GM21360 (cell line): ENCODE measurements around the gene HIVEP3.

Experiments
- ATAC-seq: cut with Tn5 transposase; IDR thresholded peaks from one replicate; pipeline ENCODE4 v1.9.1; 2021; ENCODE audit warnings: mild to moderate bottlenecking, moderate library complexity; ENCODE audit not compliant: unreplicated experiment

HIVEP3 gene

DNA sequence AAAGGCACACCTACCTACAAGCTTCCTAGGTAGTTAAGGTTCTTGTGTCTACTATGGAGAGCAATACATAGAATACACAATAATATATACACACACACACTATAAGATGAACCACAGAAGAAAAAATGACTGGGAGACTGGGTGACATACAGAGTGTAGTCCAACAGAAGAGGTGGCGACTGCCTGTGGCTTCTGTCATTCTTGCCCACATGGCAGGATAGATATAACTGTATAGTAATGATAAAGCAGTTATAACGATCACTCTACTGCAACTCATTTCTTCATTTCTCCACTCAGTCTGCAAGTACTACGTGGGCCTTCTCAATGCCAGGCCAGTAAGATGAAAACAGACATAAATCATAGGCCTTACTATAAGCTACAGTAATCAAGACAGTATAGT lies 320.4 kb downstream of the HIVEP3 start:
- ATAC-seq = no peak

DNA sequence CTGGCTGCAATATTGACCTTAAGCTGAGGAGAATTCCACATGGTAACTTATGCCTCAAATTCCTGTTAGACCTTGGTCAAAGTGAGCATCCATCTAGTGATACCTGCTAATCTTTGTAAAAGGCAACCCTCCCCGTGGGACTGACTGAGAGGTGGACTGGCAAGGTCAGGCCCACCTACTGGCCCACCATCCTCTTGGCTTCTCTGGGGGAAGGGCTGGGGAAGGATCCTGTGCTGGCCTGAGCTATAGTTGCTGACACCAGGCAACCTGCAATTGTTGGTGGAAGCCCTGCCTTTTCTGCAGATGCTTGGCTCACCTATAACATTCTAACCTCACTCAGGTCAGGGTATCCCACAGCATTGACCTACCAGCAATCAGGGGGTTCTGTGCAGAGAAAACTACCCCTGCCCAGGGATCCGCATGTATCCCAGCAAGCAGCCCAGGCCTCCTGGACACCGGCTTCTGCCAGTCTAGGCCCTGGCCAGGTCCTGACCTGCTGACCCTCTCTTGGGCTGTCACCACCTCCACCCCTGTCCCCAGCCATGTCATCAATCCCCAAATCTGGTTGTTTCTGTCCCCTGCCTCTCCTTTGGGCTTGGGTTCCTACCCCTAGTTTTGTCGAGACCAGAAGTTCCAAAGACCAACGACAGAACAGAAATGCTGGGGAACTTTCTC lies 326.1 kb downstream of the HIVEP3 start:
- no peak for ATAC-seq

DNA sequence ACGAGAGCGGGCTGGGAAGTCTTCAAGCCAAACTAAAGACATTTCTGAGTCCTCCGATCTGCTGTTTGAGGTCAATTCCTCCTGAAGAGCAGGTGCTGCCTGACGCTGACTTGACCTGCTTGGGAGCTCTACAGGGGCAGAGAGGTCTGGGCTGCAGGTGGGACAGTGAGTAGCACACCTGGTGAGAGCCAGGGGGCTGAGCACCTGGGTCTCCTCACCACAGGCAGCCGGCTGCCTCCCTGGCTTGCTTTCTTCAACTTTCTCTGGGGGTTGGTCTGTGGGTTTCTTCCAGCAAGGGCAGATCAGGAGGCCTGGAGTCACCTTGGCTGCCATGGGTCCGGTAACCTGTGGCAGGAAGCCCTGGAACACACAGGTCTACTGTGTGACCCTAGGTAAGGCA lies 326.8 kb downstream of the HIVEP3 start:
- ATAC-seq = no peak

DNA sequence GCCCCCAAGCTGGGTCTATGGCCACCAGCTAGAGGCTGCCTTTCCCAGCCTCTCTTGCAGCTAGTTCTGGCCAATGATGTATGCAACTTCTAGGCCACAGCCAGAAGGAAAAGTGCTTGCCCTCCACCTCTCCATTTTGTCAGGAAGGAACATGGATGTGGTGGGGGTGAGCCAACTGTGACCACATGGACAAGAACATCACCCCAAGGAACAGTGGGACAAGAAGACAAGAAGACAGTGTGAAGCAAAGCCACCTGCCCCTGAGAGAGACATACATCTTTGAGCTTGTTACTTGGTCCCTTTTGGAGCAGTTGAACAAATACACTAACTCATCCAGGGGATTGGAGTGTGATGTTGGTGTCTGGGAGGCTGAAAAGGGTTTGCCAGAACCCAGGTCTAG lies 328.4 kb downstream of the HIVEP3 start:
- no peak for ATAC-seq

DNA sequence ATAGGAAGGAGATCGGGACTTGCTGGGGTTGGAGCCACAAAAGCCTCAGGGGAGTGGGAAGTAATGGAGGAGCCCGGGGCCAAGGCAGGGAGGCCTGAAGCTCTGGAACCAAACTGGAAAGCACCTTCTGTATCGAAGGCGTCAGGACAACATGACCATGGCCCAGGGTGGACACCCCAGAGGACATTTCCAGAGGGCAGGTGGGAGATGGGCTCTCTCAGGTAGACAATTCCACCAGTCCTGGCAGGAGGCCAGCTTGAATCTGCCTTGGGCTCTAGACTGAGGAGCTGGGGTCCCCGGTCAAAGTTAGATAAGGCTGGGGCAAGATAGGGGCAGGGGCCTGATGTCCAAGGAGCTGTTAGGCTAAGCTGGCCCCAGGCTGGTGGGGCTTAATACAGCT lies 329.3 kb downstream of the HIVEP3 start:
- ATAC-seq = no peak

DNA sequence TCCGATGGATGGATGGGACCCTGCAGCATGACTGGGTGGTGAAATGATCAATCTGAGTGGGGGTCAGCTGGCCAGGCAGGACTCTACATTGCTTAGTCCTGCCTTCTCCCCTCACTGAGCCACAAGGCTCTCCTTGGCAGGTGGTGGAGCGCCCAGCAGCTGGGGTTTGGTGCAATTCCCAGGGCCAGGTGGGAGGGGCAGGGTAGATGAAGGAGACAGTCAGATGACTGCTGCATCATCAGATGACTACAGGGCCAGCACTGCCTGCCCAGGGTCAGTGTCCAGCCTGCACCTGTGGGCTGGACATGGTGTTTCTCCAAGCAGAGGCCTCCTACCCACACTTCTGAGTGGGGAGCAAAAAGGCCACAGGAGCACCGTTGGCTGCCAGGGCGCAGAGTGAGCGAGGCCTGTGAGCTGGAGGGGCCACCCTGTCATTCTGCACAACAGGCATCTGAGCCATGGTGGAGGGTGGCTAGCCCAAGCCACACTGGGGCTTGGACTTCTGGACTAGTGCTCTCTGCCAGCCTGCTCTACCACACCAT lies 330.3 kb downstream of the HIVEP3 start:
- no peak for ATAC-seq

DNA sequence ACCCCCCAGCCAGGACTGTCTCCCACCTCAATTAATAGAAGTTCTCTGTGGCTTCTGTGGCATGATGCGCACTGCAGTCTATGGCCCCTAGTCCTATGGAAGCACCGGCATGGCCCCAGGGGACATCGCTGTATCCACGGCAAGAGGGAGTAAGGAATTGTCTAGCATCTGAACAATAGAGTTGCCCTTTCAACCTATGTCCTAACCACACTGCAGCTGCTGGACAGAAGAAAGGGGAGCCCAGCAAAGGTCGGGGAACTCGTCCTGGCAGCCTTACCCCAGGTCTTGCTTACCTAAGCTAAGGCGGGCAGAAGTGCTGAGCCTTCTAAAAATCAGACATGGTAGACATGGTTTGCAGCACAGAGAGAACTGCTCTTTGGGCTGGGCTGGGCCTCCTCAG lies 330.9 kb downstream of the HIVEP3 start:
- ATAC-seq = no peak

DNA sequence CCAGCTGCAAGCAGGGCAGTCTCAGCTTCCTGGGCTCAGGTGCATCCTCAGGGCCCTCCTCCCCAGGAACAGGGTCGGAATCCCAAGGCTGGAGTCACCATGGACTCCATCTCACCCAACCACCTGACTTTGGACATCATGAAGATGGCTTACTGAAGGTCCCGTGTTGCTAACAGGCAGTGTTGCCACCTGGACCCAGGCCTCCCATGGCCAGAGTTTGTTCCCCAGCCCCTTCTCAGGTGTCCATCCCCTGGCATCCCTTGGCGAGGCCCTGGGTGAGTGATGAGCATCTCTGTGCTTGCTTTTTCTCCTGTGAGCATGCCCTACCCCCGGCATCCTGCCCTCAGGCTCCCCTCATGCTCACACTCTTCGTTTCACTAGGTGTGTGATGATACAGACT lies 332.5 kb downstream of the HIVEP3 start:
- no peak for ATAC-seq

DNA sequence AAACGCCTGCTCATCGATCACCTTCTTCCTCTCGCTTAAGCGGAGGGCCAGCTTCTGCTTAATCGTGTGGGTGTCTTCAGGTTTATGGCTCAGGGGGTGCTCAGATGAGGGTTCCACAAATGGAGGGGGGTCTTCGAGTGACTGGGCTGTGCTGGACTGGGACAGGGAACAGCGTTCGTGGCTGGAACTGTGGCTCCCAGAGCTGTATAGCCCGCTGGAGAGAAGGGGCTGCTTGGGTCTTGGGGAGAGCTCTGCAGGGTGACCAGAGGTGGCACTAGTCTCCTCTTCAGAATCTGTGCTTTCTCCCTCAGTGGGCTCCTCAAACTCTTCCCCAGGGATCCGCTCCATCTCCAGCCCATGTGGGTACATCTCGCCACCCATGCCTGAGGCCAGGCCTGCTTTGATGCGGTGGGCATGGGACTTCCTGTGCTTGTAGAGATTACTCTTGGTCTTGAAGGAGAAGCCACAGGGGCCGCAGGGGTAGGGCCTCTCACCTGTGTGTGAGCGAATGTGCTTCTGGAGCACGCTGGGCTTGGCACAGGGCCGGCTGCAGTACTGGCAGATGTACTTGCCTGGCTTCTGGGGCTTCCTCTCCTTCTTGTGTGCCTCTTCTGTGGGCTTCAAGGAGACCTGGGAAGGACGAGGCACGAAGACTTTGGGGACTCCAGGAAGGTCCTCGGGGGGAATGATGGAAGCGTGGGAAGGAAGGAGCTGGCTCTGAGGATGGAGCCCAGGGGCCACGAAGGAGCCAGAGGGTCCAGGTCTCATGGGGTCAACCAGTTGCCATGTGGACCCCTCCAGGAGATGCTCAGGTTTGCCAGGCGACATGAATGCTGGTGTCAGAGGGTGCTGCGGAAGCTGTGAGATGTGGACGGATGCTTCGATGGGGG lies 334.8 kb downstream of the HIVEP3 start:
- ATAC-seq = no peak

DNA sequence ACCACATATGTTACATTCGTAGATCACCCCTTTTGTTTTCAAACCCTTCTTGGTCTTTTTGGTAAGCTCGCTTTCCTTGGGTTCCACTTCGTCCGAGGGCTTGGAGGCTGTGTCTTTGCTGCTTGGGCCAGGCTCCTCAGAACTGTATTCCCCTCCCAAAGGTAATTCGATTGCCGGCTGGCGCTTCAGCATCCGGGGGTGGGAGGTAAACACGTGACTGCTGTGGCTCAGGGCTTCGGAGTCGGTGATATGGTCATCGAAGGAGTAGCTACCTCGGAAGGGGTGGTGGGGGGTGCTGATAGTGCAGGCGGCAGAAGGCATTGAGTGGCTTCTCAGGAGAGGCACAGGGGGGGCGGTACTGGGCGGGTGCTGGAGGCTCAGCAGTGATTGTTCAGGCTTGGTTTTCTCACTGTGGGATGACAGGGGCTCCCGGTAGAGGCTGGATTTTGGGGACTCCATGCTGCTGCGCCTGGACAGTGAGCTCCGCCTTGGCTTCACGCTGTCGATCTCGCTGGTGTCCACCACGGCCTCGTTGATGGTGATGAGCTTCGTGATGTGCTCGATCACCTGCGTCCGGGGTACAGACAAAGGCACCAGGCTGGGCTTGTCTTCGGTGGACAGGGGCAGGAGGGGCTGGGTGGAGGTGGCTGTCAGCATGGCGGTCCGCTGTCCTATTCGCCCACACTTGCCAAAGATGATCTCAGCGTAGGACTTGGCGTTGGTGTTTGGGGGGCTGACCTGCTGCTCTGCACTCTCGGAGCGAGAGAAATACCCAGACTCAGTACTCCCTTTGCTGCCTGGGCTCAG lies 335.7 kb downstream of the HIVEP3 start:
- no peak for ATAC-seq

DNA sequence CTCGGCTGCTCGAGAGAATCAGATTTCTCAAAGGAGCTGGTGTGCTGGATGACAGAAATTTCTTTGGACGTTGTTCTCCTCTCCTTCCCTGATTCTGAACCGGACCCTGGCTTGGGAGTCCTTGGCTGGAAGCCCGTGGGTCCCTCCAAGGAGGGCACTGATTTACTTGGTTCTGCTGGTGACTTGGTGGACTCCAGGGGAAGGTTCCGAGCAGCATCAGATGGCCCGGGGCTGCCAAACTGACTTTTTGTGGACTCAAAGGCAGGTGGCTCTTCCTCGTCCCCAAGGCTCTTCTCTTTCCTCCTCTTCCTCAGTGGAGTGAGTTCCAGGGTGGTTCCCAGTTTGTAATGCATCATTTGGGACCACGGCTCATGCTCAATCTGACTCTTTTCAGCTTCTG lies 336.4 kb downstream of the HIVEP3 start:
- no peak for ATAC-seq

DNA sequence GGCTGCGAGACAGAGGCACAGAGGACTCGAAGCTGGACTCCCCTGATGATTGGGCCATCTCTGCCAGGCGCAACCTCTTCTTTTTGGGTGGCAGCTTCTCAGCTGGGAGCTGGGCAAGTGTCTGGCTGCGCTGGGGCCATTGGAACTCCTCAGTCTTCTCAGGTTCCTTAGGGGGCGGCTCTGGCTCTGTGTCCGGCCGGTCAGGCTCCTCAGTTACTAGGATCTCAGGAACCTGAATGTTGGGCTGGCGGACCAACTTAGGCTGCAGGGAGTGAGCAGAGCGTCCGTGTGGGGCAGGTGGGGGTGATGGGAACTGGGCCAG lies 336.8 kb downstream of the HIVEP3 start:
- ATAC-seq = no peak

DNA sequence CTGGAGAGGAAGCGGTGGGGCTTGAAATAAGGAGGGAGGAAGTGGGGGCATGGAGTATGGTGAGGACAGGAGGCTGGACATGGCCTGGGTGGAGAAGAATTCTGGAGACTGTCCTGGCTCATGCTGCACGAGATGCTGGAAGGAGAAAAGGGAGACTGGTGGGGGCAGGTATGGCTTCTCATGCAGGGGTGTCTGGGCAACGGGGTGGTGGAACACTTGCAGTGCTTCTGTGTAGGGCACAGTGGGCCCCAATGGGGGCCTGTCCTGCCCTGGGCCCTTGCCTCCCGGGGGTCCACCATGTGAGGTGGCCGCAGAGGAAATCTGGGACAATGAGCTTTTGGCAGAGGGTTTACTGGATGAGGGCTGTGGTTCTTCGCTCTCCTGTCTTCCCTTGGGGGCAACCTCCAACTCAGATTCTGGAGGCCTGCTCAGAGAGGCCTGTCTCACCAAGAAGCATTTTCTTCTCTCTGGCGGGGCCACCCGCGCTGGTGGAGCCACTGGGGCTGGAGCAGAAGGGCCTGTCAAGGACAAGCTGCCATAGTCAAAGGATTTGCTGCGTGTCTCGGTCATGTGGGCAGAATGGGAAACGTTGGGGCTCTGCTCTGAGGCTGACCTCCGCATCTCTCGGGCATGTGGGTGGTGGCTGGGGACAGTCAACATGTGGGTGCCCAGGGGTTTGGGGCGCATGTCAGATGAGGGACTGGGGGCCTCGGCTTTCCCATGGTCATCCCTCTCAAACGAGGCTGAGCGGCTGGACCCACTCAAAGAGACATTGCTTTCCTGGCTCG lies 337.3 kb downstream of the HIVEP3 start:
- no peak for ATAC-seq

DNA sequence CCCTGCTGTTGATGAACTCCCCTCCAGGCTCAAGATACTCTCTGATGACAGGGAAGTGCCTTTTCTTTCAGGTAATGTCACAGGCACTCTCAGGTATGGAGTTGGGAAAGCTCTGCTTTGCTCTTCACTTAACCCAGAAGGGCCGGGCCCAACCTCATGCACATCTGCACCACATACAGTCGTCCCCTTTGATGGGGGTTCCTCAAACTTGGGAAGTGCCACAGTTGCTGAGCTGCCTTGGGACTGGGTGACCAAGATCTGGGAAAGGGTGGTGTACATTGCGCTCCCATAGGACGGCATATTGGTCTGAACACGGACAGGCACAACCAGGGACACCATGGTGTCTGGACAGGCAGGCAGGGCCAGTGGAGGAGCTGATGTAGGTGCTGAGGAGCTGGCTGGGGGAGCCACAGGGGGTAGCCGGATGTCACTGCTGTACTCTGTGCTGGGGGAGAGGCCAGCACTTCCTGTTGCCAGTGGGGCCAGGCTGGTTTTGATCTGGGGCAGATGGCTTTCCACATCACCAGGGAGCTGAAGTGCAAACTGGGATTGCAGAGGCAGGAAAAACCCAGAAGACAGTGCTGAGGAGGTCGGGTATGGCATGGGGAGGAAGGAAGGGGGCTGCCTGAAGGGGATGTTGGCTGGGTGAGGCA lies 338.1 kb downstream of the HIVEP3 start:
- ATAC-seq = no peak

DNA sequence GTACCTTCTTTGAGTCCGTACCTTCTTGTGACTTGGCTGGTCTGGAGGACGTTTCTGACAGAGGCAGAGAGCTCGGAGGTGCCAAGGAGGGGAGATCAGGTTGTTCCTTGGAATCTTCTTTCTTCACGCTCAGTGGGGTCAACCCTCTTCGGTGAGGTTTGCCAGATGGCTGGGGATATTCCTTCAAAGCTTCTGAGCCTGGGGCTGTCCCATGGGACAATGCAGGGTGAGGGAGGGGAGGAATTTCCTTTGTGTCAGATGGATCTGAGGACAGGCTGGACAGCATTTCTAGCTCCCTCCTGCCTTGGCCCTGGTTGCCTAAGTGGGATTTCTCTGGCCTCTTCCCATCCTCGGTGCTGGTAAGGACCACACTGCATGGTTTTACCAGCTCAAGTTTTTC lies 338.7 kb downstream of the HIVEP3 start:
- no peak for ATAC-seq

DNA sequence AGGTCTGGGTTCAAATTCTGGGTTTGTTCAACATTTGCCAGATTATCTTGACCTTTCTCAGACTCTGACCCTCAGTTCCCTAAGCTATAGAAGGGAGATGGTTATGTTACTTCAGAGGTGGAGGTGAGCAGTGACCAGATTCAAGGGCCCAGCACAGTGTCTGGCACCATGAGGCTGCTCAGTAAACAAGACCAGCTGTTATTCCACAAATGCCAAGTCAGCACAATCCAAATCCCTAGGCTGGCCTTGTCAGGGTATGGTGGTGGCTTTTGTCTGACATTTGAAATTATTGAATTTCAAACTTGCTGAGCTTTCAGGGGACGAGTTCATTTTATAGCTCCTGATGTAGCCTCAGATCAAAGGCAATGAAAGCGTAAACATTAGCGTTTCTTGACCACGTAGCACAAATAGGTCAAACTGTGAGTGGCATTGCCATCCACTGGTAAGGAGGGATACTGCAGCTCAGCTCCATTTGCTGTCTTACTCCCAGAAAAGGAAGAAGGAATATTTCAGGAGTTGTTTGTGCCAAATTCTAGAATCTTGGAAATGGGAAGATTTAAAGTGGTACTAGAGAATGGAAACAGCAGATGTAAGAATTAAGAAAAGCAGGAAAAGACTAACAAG lies 339.9 kb downstream of the HIVEP3 start:
- no peak for ATAC-seq

DNA sequence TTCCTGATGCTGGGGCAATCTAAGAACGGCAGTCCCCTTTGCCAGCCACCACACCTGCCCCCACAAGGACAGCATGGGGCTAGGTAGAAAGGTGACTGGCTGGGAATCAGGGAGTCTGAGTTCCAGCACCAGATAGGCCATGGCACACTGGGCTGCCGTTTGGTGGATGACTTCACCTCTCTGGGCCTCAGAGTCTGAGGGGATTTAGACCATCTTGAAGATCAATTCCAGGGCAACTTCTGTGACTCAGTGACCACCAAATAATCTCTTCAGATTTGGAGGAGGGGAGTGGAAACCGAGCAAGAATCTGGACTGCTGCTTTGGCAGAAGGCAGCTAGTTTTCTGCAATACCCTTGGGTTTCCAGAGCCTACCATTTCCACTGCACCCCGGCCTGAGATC lies 342.1 kb downstream of the HIVEP3 start:
- no peak for ATAC-seq

DNA sequence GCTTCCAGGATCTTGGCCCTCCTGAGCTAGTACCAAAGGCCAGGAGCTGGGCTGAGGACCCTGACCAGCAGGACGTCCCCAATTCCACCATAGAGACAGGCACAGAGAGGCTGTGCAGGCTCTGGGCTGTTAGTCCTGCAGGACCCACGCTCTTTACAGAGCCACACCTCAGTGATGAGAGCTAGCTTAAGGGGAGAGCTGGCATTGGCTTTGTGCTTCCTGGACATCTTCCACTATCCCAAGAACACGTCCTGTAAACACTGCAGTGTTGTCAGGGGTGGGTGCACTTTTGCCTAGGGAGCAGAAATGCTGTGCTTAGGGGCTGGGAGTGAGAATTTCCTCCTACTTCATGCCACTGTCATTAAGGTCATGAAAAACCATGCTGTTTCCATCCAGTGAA lies 342.5 kb downstream of the HIVEP3 start:
- no peak for ATAC-seq

DNA sequence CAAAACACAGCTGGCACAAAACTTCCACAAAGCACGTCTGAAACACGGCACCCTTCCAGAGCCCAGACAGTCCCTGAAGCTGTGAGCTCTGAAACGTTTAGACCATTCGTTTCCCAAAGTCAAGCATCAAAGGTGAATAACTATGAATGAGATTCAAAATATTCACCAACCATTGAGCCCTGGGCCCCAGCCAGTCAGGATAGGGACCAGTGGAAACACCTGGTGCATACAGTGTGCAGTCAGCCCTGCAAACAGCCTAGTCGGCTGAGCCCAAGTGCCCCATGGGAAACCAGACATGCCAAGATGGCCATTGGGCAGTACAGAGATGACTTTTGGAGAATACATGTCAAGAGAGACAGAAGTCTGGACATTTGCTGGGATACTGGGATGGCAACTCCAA lies 343.9 kb downstream of the HIVEP3 start:
- ATAC-seq = no peak
